HG02870 (cell line): ENCODE measurements around the gene CD63.

ENCODE experiments used
- ATAC-seq: cut with Tn5 transposase; IDR thresholded peaks from one replicate; pipeline ENCODE4 v1.9.1; 2021; ENCODE audit warnings: mild to moderate bottlenecking, moderate library complexity; ENCODE audit not compliant: unreplicated experiment

CD63 gene

DNA sequence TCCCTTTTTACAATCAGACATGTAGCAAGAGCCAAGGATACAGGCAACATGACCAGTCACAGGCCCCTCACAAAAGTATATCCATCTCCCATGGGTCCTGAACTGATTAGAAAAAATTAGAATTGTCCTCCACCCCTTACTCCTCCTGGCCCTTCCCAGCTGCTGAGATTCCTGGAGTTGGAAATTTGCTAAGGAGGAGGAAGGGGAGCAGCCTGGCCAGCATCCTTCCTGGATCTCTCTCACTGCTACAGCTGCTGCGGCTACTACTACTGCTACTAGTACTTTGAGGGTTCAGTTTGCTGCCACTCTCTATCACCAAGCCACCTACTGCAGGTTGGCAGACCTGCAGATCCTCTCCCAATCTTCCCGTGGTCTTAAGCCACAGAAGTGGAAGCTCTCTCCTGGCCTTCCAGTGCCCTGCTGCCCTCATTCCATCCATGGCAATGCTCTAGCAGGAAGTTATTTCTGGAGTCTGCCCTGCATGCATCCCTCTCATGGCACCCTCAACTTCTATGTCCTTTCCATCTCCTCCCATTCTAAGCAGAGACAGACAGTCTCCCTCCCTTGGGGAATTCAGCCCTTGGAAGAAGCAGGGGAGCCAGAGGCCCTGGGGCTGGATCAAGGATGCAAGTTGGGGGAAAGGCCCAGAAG is 22.1 kb downstream of the CD63 start:
- ATAC-seq: no peak

DNA sequence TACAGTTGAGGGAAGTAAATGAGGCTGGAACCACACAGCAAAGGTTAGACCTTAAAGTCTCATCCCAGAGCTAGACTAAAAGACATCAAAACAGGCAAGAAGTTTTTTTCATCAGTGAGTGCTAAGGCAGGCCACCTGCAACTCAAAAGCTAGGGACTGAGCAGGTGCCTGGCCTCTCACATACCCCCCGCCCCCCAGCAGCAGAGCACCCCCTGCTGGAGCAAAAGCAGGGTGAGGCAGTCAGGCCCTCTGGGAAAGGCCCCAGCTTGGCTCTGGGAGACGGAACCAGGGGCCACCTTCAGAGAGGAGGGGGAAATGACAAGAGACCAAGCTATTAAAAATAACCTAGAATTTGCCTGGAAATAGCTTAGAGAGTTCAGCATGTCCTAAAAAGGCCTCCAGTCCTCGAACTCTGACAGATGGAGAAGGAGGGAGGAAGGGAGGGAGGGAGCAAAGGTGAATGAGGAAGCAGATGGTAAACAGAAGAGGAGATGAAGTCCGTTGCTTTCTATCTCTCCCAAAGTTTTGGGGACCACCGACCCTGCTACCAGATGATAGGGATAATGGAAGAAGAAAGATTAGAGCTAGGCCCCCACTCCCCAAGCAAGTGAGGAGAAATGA is 22.9 kb downstream of the CD63 start:
- no peak for ATAC-seq

DNA sequence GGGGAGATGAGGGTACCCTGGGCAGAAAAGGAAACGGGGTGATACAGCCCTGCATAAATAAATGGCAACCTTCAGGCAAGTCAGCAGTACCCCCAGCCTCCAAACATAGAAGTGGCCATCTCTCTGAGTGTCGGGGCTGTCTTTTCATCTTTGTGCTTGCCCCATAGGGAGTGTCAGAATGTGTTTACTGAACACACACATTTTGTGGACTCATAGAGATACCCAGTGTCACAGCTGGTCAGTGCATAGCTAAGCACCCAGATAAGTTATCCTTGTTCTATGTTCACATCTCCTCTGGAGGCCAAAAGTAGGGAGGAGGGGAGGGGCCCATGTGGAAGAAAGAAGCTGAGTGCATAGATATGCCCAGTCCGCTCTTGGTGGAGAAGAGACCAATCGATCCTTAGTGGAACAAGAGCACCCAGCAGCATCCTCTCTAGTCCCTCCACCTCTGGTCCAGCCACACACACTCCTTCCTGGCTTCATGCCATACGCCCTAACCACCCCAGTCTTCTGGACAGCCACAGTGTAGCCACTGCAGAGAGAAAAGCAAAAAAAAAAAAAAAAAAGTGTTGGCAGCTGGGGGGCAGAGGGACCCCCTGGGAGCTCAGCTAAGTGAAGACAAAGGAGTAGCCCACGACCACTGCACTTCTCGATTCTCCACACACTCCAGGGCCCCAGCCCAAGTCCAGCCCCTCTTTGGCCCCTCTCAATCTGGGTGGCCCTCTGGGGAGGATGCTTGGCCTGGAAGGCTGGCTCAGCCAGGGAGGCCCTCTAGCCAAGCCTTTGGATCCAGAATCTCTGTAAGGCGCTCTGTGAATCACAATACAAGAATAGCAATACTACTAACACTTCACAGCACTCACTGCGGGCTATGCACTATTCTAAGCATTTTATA is 23.7 kb downstream of the CD63 start:
- no peak for ATAC-seq

DNA sequence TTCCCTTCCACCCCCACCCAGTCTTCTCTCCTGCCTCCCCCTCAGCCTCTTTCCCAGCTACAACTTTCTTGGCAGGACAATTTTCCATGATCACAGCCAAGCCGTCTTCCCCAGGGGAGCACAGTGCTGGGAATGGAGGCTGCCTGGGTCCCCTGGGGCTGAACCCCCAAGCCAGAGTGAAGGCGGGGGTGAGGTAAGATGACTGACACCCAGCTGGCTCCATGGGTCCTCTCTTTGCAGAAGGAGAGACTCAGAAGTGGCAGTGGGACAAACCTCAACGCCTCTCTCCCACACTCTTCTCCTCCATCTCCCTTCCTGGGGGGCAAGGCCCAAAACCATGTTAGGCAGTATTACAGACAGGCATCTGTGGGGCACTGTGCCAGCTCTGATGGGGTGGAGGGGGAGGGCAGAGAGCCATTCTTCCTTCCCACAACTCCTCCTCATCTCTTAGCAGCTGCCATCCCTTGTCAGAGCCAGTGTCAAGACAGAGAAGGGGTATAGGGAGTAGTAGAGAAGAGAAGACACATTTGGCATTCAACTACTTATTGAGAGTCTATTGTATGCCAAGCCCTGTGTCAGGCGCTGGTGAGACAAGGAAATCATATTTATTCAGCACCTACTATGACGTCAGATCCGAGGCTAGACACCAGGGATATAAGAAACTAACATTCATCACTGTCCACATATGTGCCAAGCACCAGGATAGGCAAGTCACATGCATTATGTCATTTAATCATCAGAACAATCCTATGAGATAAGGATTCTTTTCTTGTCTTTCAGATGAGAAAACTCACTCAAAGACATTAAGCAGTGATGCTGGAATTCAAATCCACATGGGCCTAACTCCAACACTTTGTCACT is 24.7 kb downstream of the CD63 start:
- ATAC-seq: no peak

DNA sequence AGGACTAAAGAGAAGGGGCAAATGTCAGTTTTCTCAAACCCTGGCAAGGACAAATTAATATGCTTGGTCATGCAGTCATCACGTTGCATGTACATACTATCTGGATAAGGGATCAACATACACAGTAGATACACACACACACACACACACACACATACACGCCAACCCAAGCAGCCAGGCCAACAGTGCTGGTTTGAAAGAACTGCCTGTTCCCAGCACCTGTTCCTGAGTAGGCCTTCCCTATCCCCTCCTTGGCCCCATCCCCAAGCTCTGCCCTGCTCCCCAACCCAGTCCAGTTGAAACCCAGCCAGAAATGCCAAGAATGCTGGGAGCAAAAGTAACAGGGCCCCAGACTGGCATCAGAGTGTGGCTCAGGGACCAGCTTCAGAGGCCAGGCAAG is 25.5 kb downstream of the CD63 start:
- ATAC-seq: no peak

DNA sequence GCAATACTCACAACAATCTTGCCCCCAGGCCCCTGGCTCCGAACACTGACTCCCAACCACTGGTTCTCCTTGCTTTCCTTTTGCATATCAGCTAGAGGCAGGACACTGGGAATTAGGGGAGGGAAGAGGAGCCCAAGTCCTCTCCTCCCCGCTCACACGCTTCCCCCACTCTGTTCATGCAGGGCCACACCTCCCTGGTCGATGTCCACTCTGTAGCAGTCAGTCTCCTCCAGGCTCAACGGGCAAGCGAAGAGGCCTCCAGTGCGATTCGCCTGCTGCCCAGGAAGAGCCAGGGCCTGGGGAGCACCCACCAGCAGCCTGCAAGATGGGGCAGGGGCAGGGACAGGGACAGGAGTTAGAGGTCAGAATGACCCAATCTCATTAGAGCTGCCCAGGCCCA is 25.9 kb downstream of the CD63 start:
- no peak for ATAC-seq

DNA sequence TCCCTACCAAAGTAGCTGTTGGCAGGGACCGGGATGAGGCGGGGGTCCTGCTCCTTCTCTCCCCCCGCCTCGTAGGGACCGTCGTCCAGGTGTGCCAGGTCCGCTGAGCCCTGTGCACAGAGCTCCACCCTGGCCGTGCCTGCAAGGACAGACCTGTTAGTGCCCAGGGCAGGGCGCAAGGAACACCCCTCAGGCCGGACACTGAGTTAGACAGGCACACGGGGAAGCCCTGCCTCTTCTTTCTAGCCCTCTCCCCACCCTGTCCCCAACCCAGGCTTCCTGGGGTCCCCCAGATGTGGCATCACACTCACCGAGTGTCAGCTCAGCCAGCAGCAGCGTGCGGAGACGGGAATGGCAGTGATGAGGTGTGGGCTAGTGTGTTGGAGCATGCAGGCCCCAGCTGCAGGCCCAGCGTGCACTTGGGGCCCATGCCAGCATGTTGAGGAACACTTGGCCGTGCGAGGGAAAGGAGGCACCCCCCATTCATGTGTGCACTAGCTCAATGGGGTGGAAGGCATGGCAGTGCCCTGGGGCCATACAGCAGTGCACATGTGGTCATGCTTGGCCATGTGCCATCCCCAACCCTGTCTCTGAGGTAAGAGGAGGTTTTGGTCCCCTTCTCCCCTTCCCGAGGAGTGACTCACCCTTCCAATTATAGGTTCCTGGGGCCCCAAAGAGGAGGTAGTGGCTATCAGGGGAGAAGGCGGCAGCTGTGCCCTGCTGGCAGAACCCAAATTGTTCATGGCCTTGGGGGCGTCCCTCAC is 28.4 kb downstream of the CD63 start:
- no peak for ATAC-seq

DNA sequence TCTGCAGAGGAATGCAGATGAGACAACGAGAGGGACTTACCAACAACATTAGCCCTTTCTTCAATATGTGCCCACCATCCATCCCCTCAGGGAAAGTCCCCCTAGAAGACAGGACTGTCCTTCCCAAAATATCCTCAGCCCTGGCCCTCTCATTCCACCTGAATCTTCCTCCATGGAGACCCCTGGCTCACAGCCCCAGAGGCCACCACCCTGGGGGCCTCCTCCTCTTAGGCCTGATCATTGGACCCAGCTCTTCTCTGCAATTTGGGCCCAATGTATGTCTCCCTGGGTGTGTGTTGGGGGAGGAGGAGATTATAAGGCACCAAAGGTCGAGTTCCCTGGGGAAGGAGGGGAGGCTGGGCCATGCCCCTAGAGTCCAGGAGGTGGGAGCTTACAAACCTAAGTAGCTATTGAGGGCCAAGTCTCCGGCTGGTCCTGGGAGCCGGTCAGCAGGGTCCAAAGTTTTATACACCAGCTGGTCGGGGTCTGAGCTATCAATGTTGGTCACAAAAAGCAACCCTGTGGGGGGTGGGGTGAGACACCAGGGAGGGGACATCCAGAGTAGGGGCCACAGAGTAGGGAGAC is 29.2 kb downstream of the CD63 start:
- no peak for ATAC-seq

DNA sequence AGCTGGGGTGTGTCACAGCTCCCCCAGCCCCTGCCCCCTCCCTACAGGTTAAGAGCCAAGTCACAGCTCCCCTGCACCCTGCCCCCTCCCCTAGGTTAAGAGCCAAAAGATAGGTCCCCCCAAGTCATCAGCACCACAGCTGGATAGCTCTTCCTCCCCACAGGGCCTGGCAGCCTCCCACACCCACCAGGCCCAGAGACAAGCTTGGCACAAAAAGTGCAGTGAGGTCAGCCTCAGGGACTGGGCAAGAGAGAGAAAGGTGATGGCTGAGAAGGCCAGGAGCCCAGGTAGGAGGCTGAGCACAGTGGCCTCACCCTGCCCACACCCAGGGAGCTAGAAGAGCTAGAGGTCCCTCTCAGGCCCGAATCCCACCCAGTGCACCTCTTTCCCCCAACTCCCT is 29.8 kb downstream of the CD63 start:
- ATAC-seq: no peak

DNA sequence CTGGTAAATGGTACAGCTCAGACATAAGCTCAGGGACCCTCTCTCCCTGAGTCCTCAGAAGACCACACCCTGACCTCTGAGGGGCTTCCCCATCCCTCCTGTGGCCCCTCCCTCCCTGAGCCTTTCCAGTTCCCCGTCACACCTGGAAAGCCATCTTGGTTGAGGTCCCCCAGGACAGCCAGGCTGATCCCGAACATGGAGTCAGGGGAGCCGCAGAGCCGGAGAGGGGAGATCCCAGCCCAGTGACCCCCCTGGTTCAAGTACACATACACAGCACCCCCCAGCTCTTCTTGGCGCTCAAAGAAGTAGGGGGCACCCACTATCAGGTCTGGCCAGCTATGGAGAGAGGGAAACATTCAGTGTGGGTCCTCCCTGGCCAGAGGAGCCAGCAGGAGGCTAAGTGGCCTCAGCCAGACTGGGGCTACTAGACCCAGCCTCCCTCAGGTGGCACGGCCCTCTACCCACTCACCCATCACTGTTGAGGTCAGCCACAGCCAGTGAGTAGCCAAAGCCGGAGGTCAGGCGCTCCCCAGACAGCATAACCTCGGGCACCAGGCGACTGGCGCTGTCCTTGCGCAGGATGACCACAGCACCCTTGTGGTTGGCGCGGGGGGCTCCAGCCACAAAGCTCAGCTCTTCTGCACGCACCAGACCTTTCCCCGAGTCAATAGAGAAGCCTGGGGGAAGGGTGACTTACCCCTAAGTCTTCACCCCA is 30.4 kb downstream of the CD63 start:
- no peak for ATAC-seq

DNA sequence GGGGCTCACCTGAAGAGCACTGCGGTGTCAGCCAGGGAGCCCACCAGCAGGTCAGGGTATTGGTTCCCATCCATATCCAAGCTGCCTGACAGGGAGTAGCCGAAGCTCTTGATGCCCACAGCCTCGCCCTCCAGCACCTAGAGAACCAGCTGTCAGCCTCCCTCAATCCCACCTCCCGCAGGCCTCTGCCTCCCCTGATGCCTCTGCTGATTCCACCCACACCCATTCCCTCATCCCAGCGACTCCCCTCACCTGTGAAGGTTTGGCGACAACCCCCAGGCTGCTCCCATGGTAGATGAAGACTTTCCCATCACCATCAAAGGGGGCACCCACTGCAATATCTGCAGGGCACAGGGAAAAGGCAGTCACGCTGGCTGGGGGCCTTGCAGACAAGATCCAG is 31.1 kb downstream of the CD63 start:
- no peak for ATAC-seq

DNA sequence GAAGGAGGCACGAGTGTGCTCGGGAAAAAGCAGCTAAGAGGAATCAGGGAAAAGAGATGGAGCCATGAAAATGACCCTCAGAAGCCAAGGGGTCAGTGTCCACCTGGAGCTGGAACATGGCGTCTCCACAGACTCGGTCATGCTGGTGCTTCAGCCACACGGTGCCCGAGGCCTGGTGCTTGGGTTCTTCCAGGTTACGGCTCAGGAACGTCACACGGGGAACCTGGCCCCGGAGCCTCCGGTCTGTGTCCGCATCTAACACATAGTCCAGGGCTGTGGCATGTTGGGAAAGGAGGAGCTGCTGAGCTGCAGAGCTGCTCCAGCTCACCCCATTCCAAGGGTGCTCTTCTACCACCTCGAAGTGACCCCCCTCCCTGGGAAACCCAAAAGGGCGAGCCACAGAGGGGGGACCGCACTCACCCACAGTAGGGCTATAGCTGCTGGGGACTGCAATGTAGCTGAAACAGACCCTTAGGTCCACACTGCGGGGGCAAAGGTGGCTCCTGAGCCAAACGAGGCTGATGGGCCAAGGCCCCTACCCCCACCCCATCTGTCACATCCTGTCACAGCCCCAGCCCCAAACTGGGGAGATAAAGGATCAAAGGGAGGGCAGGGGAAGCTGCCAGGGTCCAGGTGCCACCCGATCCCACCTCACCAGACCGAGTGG is 31.9 kb downstream of the CD63 start:
- no peak for ATAC-seq

DNA sequence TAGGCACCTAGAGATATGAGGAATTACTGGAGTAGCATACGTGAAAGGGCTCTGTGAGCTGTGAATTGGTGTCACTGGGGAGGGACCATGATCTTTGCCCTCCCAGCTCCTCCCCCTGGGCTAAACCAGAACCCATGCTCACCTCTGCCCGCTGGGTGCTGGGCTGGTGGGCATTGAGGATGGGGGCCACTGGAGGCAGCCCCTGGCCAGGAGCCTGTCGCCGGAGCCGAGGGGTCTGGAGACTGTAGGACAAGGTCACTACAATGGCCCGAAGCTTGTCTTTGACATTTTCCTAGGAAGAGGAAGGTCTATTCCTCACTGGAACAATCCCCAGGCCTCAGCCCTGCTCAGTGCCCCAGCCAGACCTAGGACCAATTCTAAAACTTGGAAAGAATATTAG is 32.7 kb downstream of the CD63 start:
- ATAC-seq: no peak

DNA sequence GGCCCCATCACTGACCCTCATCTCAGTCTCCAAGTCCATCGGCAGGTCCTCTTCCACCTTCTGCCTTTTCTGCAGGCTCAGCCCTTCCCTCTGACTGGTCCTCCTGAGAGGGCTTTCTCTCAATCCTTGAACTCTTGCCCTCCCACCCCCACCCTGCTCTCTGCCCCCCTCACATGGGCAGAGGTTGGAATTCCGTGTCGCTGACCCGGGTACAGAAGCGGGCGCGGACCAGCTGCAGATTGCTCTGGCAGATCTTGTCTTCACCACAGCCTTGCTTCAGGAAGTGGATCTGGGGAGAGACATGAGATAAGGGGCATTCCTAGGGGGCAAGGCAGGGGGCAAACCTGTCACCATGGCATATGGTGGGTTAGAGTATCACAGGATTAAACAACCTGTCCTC is 33.5 kb downstream of the CD63 start:
- ATAC-seq: no peak

DNA sequence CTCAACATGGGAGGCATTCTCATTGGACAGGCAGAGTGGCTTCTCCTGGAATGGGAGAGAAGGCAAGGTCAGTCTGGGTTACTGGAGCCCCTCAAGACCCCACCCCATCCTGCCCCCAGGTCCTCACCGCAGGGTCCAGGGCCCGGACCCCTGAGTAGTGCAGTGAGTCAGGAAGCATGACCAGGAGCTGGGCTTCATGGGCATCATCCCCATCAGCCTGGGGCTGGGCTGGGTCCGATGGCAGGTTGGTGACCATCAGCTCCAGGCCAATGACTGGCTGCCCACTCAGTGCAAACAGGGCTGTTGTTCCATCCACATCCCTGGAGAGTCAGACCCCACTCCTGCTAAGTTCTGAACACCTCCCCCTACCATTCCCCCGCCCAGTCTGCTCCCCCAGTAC is 34.2 kb downstream of the CD63 start:
- ATAC-seq: no peak

DNA sequence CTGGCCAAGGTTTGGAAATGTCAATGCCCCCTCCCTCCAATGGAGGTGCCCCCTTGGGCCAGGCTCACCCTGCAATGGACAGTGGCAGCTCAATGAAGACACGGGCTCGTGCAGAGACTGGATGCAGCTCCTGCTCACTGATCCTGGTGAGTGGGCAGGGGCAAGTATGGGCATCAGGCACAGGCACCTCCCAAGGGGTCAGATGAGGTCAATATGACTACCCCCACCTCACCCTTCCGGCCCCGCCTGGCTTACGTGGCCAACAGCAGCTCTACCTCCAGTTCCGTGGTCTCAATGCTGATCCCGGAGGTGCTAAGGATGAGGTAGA is 34.7 kb downstream of the CD63 start:
- no peak for ATAC-seq

DNA sequence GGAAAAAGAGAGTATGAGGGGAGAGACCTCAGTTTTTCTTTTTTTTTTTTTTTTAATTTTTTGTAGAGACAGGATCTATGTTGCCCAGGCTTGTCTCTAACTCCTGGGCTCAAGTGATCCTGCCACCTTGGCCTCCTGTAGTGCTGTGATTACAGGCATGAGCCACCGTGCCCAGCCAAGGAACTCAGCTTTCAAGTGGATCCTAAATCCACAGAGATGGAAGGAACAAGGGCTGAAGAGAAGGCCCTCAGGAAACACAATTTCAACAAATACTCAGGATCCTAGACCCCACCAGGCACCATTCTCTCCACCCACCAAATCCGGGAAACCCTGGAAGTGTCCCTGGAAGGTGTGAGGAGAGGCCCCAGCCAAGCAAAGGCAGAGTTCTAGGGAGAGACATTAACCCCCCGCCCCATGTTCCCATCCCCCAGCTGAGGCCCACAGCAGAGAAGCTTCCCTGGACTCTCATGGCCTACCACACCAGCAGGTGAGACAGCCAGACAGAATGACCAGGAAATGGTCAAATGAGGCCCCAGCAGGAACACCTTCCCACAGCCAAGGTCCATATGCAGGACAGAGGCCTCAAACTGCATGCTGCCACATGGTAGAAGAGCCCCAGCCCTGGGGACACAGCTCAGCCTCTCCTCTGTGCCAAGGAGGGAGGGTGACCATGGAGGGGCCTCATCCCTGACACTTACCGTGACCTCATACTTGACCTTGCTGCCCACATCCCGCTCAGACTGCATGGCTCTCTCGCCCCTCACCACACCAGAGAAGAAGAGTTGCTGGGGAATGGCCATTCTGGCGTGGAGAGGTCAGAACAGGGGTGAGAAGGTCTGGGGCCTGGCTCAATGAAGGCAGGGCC is 35.3 kb downstream of the CD63 start:
- no peak for ATAC-seq
